Measurements from ENCODE around the gene ATP5F1B.

ATP5F1B gene

GRCh38 chr12:56631790-56632700 is 13.7 kb downstream of the ATP5F1B start:
- no peaks in the 10 kb centered on the region for H4K20me1 ChIP-seq (ENCODE audit: insufficient read depth, low read length)
- H3K4me3 ChIP-seq (ENCODE audit: low read length), result peak overlapping the region; percentile 39
- H3K27ac ChIP-seq (ENCODE audit: low read length), result peak overlapping the region; percentile 70

GRCh38 chr12:56630180-56630632 is 15.6 kb downstream of the ATP5F1B start, which contains the start of gene BAZ2A:
BAZ2A (minus strand) TSS chr12:56630326; CDS start chr12:56617530, 12,796 bp downstream.
- DNase-seq, result peak; percentile 86
- H2AFZ ChIP-seq (ENCODE audit: low read length), result peak within 1 kb of the TSS; percentile 28; the same call in 1 of the 2 replicates
- no peaks in the 10 kb centered on the region for H3K9me3 ChIP-seq (replicated peaks; ENCODE audit: insufficient read depth, low read length)
- H3K9me2 ChIP-seq (replicated peaks; ENCODE audit: insufficient read depth, low read length), result no peaks in the 10 kb centered on the region
- peaks cover 99% of the 10 kb centered on the region for H3K79me2 ChIP-seq (ENCODE audit: low read length)
- H3K9ac ChIP-seq (ENCODE audit: low read length), result peak within 1 kb of the TSS; percentile 91
- H3K36me3 ChIP-seq (replicated peaks; ENCODE audit: insufficient read depth, low read length), result no peaks in the 10 kb centered on the region; the same call in 1 of the 2 replicates
- H3K4me2 ChIP-seq (ENCODE audit: low read depth, low read length), result peak within 1 kb of the TSS; percentile 94
- H3K27ac ChIP-seq (ENCODE audit: low read length), result peak within 1 kb of the TSS; percentile 85
- no peaks in the 10 kb centered on the region for H3K27me3 ChIP-seq (replicated peaks; ENCODE audit: insufficient read depth, low read length)
- TF ChIP-seq EZH2phosphoT487 (IDR thresholded peaks at IDR 0.05; ENCODE audit: low read length) (no peak), EZH2 (optimal IDR thresholded peaks at IDR 0.05; ENCODE audit: low read depth, low read length) (no peak), CTCF (IDR thresholded peaks at IDR 0.05; ENCODE audit: low read length) (no peak)
- H3K4me3 ChIP-seq (ENCODE audit: low read length), result peak within 1 kb of the TSS; percentile 79
- H3F3A ChIP-seq (ENCODE audit: insufficient read depth, low read length), result peaks cover 45% of the 10 kb centered on the region
- peaks cover 8% of the 10 kb centered on the region; the same call in 1 of the 2 replicates for H4K20me1 ChIP-seq (ENCODE audit: insufficient read depth, low read length)
- peaks cover 36% of the 10 kb centered on the region for H3K4me1 ChIP-seq (ENCODE audit: low read length)

More at GRCh38 chr12:56631790-56632700, 13.7 kb downstream of the ATP5F1B start:
- Histone ChIP-seq H3K4me2 (ENCODE audit: low read depth, low read length) (peak overlapping the region; percentile 70), H3K9ac (ENCODE audit: low read length) (peak overlapping the region; percentile 39; the same call in 1 of the 2 replicates), H3K4me1 (ENCODE audit: low read length) (peaks cover 33% of the 10 kb centered on the region), H3K36me3 (replicated peaks; ENCODE audit: insufficient read depth, low read length) (no peaks in the 10 kb centered on the region), H3K27me3 (replicated peaks; ENCODE audit: insufficient read depth, low read length) (no peaks in the 10 kb centered on the region), H2AFZ (ENCODE audit: low read length) (no peak overlapping the region), H3K9me3 (replicated peaks; ENCODE audit: insufficient read depth, low read length) (no peaks in the 10 kb centered on the region), H3K9me2 (replicated peaks; ENCODE audit: insufficient read depth, low read length) (no peaks in the 10 kb centered on the region), H3F3A (ENCODE audit: insufficient read depth, low read length) (peaks cover 63% of the 10 kb centered on the region), H3K79me2 (ENCODE audit: low read length) (peaks cover 91% of the 10 kb centered on the region)
- DNase-seq, result peak; percentile 50
- TF ChIP-seq EZH2phosphoT487 (IDR thresholded peaks at IDR 0.05; ENCODE audit: low read length), result no peak
- no peak for TF ChIP-seq CTCF (IDR thresholded peaks at IDR 0.05; ENCODE audit: low read length)
- no peak for TF ChIP-seq EZH2 (optimal IDR thresholded peaks at IDR 0.05; ENCODE audit: low read depth, low read length)

GRCh38 chr12:56629459-56630179 is 16.2 kb downstream of the ATP5F1B start:
- H2AFZ ChIP-seq (ENCODE audit: low read length), result peak overlapping the region; percentile 28; the same call in 1 of the 2 replicates
- H3K27ac ChIP-seq (ENCODE audit: low read length), result peak overlapping the region; percentile 85
- H4K20me1 ChIP-seq (ENCODE audit: insufficient read depth, low read length), result peaks cover 10% of the 10 kb centered on the region; the same call in 1 of the 2 replicates
- H3K36me3 ChIP-seq (replicated peaks; ENCODE audit: insufficient read depth, low read length), result no peaks in the 10 kb centered on the region; the same call in 1 of the 2 replicates
- peak overlapping the region; percentile 79 for H3K4me2 ChIP-seq (ENCODE audit: low read depth, low read length)
- peak; percentile 22 for DNase-seq
- H3K9me2 ChIP-seq (replicated peaks; ENCODE audit: insufficient read depth, low read length), result no peaks in the 10 kb centered on the region
- peak overlapping the region; percentile 91 for H3K9ac ChIP-seq (ENCODE audit: low read length)
- peak overlapping the region; percentile 79 for H3K4me3 ChIP-seq (ENCODE audit: low read length)
- H3K4me1 ChIP-seq (ENCODE audit: low read length), result peaks cover 36% of the 10 kb centered on the region
- H3F3A ChIP-seq (ENCODE audit: insufficient read depth, low read length), result peaks cover 41% of the 10 kb centered on the region
- TF ChIP-seq CTCF (IDR thresholded peaks at IDR 0.05; ENCODE audit: low read length) (no peak), EZH2phosphoT487 (IDR thresholded peaks at IDR 0.05; ENCODE audit: low read length) (no peak), EZH2 (optimal IDR thresholded peaks at IDR 0.05; ENCODE audit: low read depth, low read length) (no peak)
- H3K79me2 ChIP-seq (ENCODE audit: low read length), result peaks cover 100% of the 10 kb centered on the region
- H3K27me3 ChIP-seq (replicated peaks; ENCODE audit: insufficient read depth, low read length), result no peaks in the 10 kb centered on the region
- H3K9me3 ChIP-seq (replicated peaks; ENCODE audit: insufficient read depth, low read length), result no peaks in the 10 kb centered on the region

All from MM.1S (cell line).